ENCODE results near the gene PTAR1.
A peak's percentile ranks its signal among the peaks of the same experiment; 100 is the strongest.

The PTAR1 gene

GRCh38 chr9:69671311-69671878 lies 88.4 kb downstream of the PTAR1 start:
- no peak for DNase-seq (ENCODE audit: low read depth)
- no peak for TF ChIP-seq CTCF (IDR thresholded peaks at IDR 0.05; ENCODE audit: control insufficient read depth, extremely low read depth, insufficient read depth)
- peak overlapping the region; percentile 50 for H3K4me3 ChIP-seq (ENCODE audit: low read depth, low read length)

- TF ChIP-seq CTCF (IDR thresholded peaks at IDR 0.05; ENCODE audit: control insufficient read depth, extremely low read depth, insufficient read depth), result no peak
- no peak for DNase-seq (ENCODE audit: low read depth)
- H3K4me3 ChIP-seq (ENCODE audit: low read depth, low read length), result no peak overlapping the region
Measured at GRCh38 chr9:69667306-69667705, 92.5 kb downstream of the PTAR1 start.

- no peak for TF ChIP-seq CTCF (IDR thresholded peaks at IDR 0.05; ENCODE audit: control insufficient read depth, extremely low read depth, insufficient read depth)
- DNase-seq (ENCODE audit: low read depth), result no peak
- H3K4me3 ChIP-seq (ENCODE audit: low read depth, low read length), result no peak overlapping the region
Measured at GRCh38 chr9:69660304-69660703, 99.5 kb downstream of the PTAR1 start.
